GM12873 (cell line): ENCODE measurements around the gene ZNRF3.

Experiments used
- TF ChIP-seq, protein P1 (sequence below): IDR thresholded peaks from 2 replicates; pipeline ENCODE4 v1.5.1; 2012; ENCODE audit warnings: low read depth, mild to moderate bottlenecking, moderate library complexity, low read length, control low read depth; ENCODE audit not compliant: insufficient read depth; ENCODE audit errors: missing control alignments

Gene ZNRF3

DNA sequence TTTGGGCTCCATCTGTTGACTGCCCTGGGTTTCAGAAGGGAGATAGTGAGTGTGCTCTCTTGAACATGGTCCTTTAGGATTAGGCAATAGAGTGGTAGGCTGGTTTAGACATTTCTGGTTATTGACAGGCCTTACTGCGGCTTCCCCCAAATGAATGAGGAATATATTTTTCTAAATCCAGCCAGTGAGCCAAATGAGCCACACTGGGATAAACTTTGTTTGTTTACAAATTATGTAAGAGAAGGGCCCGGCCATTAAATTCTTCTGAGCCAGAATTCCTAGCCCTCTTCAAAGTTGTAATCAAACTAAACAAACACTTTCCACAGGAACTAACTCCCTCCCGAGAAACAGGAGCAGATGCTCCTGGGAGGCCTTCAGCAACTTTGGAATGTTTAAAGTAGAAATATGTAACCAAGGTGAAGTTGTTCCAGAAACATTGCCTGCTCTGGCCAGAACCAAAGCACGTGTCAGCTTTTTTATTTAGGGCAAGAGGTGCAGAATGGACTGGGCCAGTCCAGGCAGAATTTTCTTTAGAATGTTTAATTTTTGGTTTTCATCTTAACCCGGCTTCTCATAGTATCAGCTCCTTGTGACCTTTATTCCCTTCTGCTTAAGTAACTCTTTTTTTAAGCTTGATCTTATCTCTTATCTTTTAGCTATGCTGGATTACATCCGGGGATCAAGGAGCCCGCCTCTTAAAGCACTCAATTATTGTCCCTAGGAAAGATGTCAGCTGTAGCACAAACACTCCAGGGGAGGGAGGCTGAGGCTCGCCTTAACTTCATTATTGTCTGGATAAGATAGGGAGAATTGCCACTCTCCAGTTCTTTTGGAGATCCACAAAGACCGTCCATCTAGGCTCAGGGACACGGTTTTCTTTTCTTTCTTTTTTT lies 28.7 kb downstream of the ZNRF3 start:
- TF ChIP-seq, protein P1, sequence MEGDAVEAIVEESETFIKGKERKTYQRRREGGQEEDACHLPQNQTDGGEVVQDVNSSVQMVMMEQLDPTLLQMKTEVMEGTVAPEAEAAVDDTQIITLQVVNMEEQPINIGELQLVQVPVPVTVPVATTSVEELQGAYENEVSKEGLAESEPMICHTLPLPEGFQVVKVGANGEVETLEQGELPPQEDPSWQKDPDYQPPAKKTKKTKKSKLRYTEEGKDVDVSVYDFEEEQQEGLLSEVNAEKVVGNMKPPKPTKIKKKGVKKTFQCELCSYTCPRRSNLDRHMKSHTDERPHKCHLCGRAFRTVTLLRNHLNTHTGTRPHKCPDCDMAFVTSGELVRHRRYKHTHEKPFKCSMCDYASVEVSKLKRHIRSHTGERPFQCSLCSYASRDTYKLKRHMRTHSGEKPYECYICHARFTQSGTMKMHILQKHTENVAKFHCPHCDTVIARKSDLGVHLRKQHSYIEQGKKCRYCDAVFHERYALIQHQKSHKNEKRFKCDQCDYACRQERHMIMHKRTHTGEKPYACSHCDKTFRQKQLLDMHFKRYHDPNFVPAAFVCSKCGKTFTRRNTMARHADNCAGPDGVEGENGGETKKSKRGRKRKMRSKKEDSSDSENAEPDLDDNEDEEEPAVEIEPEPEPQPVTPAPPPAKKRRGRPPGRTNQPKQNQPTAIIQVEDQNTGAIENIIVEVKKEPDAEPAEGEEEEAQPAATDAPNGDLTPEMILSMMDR: no peak

DNA sequence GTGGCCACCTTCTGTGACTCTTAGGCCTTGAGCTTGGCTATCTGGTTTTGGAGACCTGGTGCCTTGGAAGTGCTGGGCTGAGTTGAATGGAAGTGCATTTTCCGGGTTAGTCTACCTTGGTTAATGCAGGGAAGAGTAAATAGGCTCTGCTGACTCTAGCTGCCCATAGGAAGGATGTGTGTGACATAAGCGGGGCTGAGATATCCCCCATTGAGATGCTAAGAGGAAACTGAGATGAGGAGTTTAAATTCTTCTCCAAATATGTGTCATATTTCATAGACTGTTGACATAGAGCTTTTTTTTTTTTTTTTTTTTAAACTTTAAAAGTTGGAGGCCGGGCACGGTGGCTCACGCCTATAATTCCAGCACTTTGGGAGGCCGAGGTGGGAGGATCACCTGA lies 30.8 kb downstream of the ZNRF3 start:
- TF ChIP-seq, protein P1: no peak

DNA sequence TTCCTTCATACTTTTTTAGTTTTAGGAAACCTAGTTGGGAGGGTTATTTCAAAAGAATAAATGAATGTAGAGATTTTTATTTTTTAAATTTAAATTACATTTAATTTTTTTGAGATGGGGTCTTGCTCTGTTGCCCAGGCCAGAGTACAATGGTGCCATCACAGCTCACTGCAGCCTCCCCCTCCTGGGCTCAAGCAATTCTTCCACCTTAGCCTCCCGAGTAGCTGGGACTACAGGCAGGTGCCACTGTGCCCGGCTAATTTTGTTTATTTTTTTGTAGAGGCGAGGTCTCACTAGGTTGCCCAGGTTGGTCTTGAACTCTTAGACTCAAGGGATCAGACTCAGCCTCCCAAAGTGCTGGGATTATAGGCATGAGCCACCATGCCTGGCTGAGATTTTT lies 32.6 kb downstream of the ZNRF3 start:
- TF ChIP-seq, protein P1: no peak

DNA sequence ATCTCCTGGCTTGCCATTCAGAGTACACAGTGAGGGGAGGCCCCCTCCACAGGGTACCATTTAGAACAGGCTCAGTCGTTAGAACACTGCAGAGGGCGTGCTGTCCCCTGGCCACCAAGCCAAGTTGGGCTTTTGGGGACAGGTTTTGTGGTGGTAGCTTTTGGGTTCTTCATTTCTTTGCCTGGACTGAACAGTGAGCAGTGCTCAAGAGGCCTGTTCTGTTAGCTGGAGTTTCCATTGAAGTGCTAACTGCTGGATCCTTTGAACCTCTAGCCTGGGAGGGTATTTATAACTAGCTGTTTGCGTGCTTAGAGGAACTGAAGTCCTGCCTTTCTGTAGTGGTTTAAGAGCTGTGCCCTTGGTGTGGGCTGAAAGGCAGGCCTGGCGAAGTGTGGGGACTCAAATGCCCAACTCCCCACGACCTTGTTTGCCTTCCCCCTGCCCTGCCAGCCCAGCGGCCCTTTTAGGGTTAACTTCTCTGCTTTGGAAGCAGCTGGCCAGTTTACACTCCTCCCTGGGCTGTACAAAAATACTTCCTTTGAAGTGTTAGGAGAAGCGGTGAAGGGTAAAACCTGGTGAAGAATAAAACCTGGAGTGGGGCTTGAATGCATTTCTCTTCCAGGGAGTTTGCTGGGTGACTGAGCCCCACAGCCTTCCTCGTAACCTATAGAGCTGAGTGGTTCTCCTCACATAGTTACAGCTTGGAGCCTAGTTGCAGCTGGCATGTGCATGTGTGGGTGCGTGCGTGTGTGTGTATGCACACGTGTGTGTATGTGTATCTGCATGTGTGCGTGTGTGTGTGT lies 34.6 kb downstream of the ZNRF3 start:
- TF ChIP-seq, protein P1: no peak

DNA sequence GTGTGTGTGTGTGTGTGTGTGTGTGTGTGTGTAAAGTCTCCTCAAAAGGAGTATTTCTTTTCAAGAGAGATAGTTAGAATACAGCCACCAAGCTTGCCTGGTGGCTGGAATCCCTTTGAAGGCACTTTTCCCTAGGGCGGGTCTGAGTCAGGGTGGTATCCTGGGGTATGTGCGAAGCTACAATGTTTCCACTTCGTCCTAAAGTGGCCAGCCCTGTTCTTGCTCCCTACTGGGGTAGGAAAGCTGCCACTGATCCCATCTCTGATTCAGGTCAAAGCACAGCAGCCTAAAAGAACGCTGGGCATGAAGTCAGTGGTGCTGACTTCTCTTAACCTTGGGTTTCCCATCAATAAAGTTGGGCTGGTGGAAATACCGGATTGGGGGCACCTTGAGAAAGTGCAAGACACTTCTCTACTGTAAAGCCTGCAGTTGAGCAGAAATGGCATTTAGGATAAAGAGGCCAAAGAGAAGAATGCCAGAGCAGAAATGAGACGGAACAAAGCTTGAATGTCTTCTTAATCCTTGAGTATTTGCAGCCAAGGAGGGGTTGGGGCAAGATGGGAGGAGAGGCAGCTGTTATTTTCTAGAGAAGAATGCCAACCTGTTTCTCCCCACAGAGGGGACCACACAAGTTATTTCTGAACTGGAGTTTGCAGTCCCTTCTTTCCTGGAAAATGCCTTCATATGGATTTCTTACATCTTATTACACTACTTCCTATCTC lies 35.3 kb downstream of the ZNRF3 start:
- TF ChIP-seq, protein P1: no peak

DNA sequence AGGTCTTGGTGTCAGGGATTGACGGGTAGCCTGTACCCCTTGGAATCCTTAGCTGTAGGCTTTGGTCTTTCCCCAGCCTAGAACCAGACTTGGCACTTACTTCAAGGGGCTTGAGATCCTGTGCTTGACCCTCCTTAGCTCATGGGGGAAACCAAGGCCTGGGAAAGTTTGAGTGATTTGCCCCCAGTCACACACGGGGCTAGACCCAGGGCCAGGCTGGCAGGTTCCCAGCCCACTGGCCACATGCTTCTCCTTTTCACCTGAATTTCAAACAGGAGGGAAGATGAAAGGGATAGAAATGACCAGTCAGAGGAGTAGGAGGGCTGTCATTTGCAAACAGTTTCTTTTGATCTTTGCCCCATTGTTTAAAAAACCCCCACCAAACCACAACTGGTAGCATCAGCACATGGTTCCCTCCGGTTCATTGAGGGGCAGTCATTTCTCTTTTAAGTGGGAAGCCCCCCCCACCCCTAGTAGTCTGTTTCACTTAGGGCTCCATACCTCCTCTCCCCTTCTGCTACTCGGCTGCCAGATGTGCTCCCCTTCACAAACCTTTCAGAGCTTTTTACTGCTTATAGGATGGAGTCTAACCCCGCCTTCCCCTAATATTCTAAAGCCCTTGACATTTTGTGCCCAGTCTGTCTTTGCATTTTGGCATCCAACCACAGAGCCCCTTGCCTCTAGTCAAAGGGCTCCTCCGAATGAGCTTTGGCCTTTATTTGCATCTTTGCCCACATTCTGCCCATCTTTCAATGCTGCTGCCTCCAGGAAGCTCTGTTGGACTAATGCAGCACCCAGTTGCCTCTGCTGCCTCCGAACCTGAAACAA lies 37.6 kb downstream of the ZNRF3 start:
- TF ChIP-seq, protein P1: no peak
